ENCODE results near the gene OR2Y1.
"Not testable (repeated sequence)": the region's sequence is repeated elsewhere in the genome, so short reads cannot be mapped to it uniquely, and the experiment has no call there.

Gene OR2Y1

DNA sequence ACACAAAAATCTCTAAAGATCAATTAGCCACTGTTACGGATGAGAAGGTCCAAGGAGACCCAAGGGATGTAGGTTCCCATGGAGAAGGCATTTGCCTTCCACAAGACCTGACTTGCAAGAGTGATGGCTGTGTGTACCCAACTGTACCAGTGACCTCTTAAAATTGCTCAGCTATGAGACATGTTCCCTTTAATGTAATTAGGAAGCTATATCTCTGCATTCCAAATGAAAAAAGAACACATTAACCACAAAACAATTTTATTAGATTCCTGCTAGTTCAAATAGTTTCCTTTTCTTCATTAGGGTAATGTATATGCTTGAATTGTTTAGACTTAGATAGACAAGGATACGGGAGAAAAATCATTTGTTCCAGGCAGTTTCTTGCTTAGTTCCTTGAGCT, 3.3 kb downstream of the OR2Y1 start:
- no peak for DNase-seq

DNA sequence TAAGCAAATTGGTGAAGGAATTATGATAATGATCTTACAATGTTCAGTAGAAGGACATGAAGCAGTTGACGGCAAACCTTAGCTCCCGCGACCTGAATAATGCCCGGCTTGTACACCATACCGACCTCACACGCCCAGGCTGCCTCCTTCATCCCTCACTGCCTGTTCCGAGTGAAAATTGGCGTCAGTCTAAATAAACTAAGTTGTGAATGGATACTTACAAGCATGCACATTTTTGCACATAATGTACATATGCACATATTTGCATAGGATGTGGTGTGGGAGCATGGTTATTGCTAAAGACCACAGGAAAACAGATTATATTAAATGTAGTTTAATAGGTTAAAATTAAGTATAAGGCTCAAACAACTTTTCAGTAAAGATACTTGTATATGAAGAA, 14.9 kb downstream of the OR2Y1 start:
- DNase-seq = no peak

GRCh38 chr5:180723936-180724335, 15.9 kb downstream of the OR2Y1 start:
- no peak for DNase-seq

DNA sequence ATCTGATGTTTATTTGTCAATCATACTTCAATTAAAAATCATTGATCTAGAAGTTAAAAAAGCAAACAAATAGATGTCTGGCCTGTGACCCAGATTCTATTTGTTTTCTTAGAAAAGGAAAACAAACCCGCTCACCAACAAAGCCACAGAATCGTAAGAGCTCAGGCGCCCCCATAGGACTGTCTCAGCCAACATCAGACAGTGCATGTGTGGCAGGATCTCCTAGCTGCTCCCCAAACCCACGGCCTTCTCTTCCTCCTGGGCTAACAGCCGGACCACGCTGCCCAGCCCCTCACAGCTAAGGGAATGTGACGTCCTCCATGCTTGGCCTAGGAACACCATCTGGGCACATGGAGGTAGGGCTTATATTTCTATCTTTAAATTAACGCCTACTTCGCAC, 19.4 kb downstream of the OR2Y1 start:
- DNase-seq = no peak

DNA sequence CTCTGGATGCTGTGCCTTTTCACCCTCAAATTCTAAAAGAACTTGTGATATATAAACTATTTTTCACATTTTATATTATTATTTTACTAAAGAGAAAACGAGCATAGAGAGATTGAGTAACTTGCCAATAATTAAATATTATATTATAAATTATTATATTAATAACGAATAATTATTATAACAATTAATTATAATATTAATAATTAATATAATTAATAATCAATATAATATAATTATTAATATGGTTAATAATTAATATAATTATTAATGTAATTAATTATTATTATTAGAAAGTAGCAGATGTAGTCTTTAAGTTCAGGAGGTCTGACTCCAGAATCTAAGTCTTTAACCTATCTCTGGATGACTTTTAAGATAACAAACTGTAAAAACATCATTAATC, 20.1 kb downstream of the OR2Y1 start:
- DNase-seq = no peak

DNA sequence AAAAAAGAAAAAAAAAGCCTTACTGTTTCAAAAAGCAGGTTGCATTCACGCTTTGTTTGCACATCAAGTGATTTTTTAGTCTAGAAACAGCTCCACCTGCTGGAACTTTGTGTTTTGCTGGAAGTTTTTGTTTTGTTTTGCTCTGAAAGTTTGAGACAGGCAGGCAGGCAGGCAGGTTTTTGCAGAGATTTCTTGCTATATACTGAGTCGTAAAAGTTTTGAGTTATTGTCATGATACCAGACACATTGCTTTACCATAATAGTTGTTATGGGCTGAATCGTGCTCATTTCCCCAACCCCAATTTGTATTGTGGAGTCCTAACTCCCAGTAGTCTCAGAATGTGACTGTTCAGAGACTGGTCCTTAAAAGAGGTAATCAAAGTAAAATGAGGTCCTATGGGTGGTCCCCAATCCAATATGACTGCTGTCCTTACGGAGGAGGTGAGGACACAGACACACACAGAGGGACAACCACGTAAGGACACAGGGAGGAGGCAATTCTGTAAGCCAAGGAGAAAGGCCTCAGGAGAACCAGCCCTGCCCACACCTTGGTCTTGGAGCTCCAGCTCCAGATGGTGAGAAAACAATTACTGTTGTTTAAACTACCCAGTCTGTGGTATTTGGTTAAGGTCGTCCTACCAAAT, 20.9 kb downstream of the OR2Y1 start:
- DNase-seq = no peak

DNA sequence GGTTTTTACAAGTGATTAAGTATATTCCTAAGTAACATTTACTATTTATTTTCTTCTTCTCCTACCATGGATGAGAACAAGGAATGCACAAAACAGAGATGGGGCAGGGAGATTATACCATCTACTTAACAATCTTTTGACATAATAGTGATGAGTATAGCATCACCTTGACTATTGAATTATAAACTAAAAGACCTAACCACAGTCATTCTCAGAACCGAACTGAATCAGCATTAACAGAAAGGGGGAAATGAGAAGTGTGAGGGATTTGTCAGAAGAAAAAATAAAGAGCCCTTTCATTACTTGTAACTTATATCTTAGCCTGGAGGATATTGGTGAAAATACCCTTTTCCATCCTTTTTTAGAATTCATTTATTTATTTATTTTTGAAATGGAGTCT, 21.9 kb downstream of the OR2Y1 start:
- DNase-seq = no peak

DNA sequence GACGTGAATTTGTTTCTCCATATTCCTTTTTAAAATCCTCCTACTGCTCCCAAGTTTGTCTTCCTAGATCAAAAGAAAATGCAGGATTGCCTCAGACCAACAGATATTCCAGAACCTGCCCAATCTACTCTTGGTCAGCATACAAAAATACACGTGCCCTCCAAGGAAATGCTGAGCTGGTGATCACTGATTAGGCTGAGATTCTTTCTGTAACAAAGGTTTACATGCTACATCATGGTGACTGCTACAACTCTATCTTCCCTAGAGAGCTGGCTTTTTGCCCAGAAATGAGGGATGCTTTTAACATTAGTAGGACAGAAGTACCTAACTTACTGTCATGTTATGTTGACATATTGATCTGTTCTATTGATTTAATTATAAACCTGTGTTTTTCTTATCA, 35.5 kb downstream of the OR2Y1 start:
- no peak for DNase-seq

- DNase-seq = no peak
Observed at GRCh38 chr5:180703912-180704311, 35.9 kb downstream of the OR2Y1 start.

GRCh38 chr5:180703371-180703770, 36.5 kb downstream of the OR2Y1 start:
- DNase-seq = not testable (repeated sequence)

GRCh38 chr5:180700440-180700839, 39.4 kb downstream of the OR2Y1 start:
- DNase-seq = not testable (repeated sequence)

DNA sequence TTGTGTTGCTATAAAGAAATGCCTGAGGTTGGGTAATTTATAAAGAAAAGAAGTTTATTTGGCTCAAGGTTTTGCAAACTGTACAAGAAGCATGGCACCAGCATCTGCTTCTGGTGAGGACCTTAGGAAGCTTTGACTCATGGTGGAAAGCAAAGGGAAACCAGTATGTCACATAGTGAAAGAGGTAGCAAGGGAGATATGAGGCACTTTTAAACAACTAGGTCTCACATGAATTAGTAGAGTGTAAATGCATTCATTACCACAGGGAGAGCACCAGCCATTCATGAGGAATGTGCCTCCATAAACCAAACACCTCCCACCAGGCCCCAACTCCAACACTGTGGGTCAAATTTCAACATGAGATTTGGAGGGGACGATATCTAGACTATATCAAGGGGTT, 40.8 kb downstream of the OR2Y1 start:
- DNase-seq = no peak

- no peak for DNase-seq
Observed at GRCh38 chr5:180696116-180696515, 43.7 kb downstream of the OR2Y1 start.

DNA sequence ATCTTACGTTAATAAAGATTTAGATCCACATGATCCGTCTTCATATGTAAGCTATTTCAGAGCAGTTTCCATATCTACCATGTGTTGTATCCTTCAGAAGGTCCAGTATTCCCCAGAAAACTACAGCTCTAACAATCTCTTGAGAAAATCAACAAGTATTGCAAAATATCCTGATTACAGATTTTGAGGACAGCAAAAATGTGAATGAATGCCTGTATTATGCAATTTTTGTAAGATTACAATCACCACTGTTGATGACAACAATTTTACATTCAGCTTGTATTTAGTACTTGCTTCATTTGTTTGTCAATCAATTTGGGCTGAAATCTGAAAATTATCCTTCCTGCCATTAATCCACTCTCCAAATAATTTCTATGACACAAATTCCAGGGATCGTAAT, 47.4 kb downstream of the OR2Y1 start:
- DNase-seq = no peak

DNA sequence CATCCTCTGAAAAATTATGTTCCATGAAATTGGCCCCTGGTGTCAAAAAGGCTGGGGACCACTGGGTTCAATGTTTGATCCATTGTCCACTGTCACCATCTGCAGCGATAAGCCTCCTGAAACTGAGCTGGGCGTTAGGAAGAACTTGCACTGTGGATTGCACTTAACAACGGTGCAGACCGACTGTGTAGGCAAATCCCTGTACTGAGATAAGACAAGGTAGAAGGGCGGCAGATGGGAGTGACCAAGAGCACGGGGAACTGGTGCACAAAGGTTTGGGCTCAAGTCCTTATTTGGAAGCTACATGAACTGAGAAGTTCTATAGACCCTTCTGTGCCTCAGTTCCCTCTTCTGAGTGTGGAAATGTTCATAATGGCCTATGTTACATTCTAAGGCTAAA, 48.8 kb downstream of the OR2Y1 start:
- no peak for DNase-seq

GRCh38 chr5:180690562-180690961, 49.3 kb downstream of the OR2Y1 start:
- no peak for DNase-seq

DNA sequence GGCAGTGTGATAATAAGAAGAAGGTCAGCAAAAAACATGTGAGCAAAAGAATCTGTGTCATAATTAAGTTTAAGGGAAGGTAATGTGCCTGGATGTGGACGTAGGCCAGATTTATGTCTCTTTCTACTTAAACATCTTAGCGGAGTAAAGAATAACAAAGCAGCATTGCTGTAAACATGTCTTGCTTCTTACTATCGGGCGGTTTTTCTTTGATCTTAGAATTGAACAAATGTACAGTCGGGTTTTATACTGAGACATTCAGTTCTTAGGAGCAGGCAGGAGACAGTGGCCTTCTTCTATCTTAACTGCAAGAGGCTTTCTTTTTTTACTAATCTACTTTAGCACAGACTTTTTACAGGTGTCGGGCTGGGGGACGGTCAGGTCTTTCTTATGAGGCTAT, 50.1 kb downstream of the OR2Y1 start:
- DNase-seq = no peak

Measured in activated CD8-positive, alpha-beta memory T cell treated with anti-CD3 and anti-CD28 coated beads, Interleukin-2, amount 50 U/mL, for 48 hours (primary cell).